Measurements from ENCODE around the gene FOXF1.

Gene FOXF1

GRCh38 chr16:86517652-86518258 lies 7.4 kb downstream of the FOXF1 start:
- no peak for DNase-seq (ENCODE audit: low spot score)

GRCh38 chr16:86519007-86519648 lies 8.8 kb downstream of the FOXF1 start:
- no peak for DNase-seq (ENCODE audit: low spot score)

DNA sequence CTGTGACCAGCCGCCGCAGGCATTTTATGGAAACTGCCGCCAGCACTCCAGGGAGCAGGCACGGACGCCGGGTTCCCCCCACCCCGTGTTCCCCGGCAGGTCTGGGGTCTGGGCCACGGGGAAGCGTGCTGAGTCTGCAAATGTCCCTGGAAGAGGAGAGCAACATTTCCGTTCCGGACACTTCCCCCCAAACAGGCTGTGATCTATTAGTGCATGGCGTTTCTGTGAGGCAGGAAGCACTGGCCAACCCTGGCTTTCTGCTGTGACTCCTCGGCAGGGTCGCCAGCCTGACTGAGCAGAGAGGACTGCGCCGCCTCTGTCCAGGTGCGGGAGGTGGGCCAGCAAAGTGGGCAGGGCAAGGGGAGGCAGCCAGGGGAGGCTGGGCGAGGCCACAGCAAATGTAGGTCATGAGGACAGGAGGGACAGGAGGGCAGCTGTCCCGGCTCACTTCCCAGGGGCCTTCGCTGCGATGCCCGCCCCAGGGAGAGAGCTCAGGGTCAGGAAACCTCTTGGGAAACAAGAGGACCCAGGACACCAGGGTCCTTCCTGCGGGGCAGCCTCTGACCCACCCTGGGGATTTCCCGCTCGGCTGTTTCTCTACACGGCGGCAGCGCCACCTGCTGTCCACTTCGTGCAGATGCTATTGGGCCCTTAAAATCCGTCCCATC lies 9.5 kb downstream of the FOXF1 start:
- DNase-seq (ENCODE audit: low spot score), result peak; percentile 52

GRCh38 chr16:86520317-86521210 lies 10.2 kb downstream of the FOXF1 start:
- no peak for DNase-seq (ENCODE audit: low spot score)

- DNase-seq (ENCODE audit: low spot score), result no peak
Observed at GRCh38 chr16:86521236-86522197, 11.2 kb downstream of the FOXF1 start.

- no peak for DNase-seq (ENCODE audit: low spot score)
Observed at GRCh38 chr16:86522634-86523033, 12.3 kb downstream of the FOXF1 start.

GRCh38 chr16:86523166-86523740 lies 12.9 kb downstream of the FOXF1 start:
- no peak for DNase-seq (ENCODE audit: low spot score)

- no peak for DNase-seq (ENCODE audit: low spot score)
Observed at GRCh38 chr16:86524029-86524428, 13.7 kb downstream of the FOXF1 start.

DNA sequence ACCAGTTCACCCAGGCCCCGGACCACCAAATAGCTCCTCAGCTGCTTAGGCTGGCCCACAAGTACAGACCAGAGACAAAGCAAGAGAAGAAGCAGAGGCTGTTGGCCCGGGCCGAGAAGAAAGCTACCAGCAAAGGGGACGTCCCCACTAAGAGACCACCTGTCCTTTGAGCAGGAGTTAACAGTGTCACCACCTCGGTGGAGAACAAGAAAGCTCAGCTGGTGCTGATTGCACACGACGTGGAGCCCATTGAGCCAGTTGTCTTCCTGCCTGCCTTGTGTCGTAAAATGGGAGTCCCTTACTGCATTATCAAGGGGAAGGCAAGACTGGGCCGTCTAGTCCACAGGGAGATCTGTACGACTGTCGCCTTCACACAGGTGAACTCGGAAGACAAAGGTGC lies 15.4 kb downstream of the FOXF1 start:
- no peak for DNase-seq (ENCODE audit: low spot score)

DNA sequence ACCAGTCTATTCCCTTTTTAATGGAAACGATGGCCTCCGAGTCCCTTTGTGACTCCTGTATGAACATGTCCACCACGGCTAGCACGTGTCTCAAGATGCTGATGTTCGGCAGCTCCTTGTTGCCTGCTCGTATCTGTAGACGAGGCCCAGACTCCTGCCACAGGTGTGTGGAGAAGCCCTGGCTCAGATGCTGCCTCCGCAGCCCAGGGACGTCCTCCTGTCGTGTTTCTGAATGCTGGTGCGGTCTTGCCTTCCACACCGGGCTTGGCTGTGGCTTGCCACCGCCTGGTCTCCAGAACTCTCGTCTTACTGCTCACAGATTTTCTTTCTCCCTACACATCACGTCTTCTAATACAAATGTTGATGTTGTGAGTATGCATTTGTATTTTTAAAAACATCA lies 17.0 kb downstream of the FOXF1 start:
- no peak for DNase-seq (ENCODE audit: low spot score)

- DNase-seq (ENCODE audit: low spot score), result no peak
Observed at GRCh38 chr16:86528061-86528929, 18.0 kb downstream of the FOXF1 start.

- DNase-seq (ENCODE audit: low spot score), result no peak
Observed at GRCh38 chr16:86529160-86529559, 18.8 kb downstream of the FOXF1 start.

- no peak for DNase-seq (ENCODE audit: low spot score)
Observed at GRCh38 chr16:86530251-86531190, 20.2 kb downstream of the FOXF1 start.

- no peak for DNase-seq (ENCODE audit: low spot score)
Observed at GRCh38 chr16:86531191-86531545, 20.8 kb downstream of the FOXF1 start.

DNA sequence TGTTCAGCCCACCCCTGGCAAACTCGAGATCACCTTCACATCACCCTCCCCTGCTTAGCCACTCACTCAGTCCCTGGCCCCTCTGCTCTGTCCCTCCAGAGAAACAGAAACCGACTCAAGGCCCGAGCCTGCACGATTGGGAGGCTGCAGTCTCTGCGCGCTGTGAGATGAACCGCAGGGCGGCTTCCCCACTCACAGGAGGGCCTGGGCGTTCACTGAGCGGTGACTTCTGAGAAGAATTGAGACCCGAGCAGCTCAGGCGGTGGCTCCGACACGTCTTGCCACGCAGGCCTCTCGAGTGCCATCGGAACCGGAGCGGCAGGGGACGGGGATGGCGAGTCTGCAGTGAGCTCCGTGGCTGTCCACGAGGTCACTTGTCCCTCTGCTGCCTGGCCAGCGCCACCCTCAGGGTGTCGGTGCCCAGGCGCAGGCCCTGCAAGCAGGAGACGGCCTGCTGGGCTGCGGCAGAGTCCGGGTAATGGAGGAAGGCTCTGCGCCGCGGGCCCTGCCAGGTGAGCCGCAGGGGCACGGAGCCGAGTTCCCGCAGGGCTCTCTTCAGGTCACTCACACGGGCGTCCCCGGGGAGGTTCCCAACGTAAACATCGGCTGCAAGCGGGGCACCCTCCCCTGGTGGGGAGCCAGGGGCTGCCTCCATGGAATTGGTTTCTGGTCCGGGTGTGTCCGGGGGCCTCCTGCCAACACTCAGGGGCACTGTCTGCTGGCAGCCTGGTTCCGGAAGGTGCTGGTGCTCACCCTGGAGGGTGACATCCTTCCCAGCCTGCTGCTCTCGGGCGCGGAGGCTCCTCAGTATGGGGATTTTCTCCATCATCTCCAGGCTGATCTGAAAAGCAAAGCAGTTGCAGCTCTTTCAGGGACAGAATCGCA lies 21.6 kb downstream of the FOXF1 start:
- DNase-seq (ENCODE audit: low spot score), result no peak

DNA sequence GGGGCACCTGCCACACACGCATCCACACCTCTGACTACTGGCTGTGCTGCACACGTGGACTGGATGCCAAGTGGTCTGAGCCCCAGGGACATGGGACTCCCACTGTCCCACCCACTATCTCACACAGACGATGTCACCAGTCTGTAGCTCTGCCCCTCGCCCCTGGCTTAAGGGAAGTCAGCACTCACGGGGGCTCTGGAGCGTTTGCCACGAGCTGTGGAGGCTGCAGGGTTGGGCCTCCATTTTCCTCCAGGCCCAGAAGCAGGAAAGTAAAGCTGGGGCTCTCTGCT lies 22.1 kb downstream of the FOXF1 start:
- no peak for DNase-seq (ENCODE audit: low spot score)

GRCh38 chr16:86533076-86533475 lies 22.7 kb downstream of the FOXF1 start:
- DNase-seq (ENCODE audit: low spot score), result no peak

GRCh38 chr16:86533767-86534351 lies 23.5 kb downstream of the FOXF1 start:
- DNase-seq (ENCODE audit: low spot score), result no peak

Data from CD4-positive, alpha-beta T cell treated with Interleukin-15 for 4 hours (primary cell).